Lung (tissue), 12 donors: ENCODE measurements around the gene VWF. TPM values are rescaled to one million over a fixed set of nuclear protein-coding genes. Genes with fewer than 3 reads are reported as not detected.

Experiments used
- ATAC-seq: fragments of 200-7000 bp; cut with Tn5 transposase; one replicate; pipeline ENCODE4 v1.9.1; 2020; ENCODE audit warnings: moderate number of reproducible peaks; ENCODE audit not compliant: insufficient read depth, low FRiP score
- DNase-seq, 3 donors: peaks; one replicate each; pipeline ENCODE4 v3.0.0-alpha.2; 2013 to 2017
- H3K27ac ChIP-seq, 2 donors: one replicate each; pipeline ENCODE4 v1.5.1; 2013; ENCODE audit warnings: mild to moderate bottlenecking in 2 of 2, moderate library complexity in 2 of 2, control low read depth in 1 of 2, inconsistent platforms in 1 of 2, low read depth in 1 of 2, low read length in 1 of 2
- H3K27me3 ChIP-seq, 3 donors: one replicate each; pipeline ENCODE4 v1.5.1; 2013; ENCODE audit warnings: low read length in 2 of 3; ENCODE audit not compliant: control insufficient read depth in 3 of 3, insufficient read depth in 3 of 3
- H3K36me3 ChIP-seq, 4 donors: one replicate each; pipeline ENCODE4 v1.5.1; 2013; ENCODE audit warnings: low read length in 4 of 4, mild to moderate bottlenecking in 1 of 4, moderate library complexity in 1 of 4; ENCODE audit not compliant: control insufficient read depth in 4 of 4, insufficient read depth in 4 of 4
- H3K4me1 ChIP-seq, 5 donors: one replicate each; pipeline ENCODE4 v1.5.1; 2013; ENCODE audit warnings: low read length in 5 of 5, mild to moderate bottlenecking in 2 of 5, moderate library complexity in 1 of 5; ENCODE audit not compliant: control insufficient read depth in 5 of 5, insufficient read depth in 5 of 5
- H3K4me3 ChIP-seq: one replicate; pipeline ENCODE4 v1.5.1; 2013; ENCODE audit warnings: mild to moderate bottlenecking, control low read depth, moderate library complexity
- H3K9ac ChIP-seq, 2 donors: one replicate each; pipeline ENCODE4 v1.5.1; 2013; ENCODE audit warnings: low read length in 2 of 2, control low read depth in 1 of 2; ENCODE audit not compliant: insufficient read depth in 1 of 2
- H3K9me3 ChIP-seq, 4 donors: one replicate each; pipeline ENCODE4 v1.5.1; 2013; ENCODE audit warnings: low read length in 3 of 4, mild to moderate bottlenecking in 1 of 4, moderate library complexity in 1 of 4; ENCODE audit not compliant: control insufficient read depth in 4 of 4, insufficient read depth in 3 of 4
- WGBS, 2 donors: extraction: QIAGEN DNeasy Blood & Tissue Kit; methylation state at CpG; one replicate each; pipeline ENCODE4 v1.1.7; 2013; 5-methylcytosine and 5-hydroxymethylcytosine counted together
- polyA plus RNA-seq, 2 donors: library from polyadenylated mRNA; stranded (reverse); fragments of 200-250 nt; gene quantifications; one replicate each; pipeline ENCODE4 v1.2.1, GENCODE V29; 2013
- total RNA-seq, 2 donors: library from RNA; depleted of rRNA in 1 of 2; stranded (reverse); fragments of >200 nt in 1 of 2; gene quantifications; one replicate each; pipeline ENCODE4 v1.2.1, GENCODE V29; 2014 to 2021
- TF ChIP-seq, protein P1 (sequence below): IDR thresholded peaks from 2 replicates; pipeline ENCODE4 v1.5.1; 2012; ENCODE audit warnings: mild to moderate bottlenecking; ENCODE audit errors: control extremely low read depth, extremely low read depth
- donor health status: control.
- donor health status: control.
- donor health status: Bipolar disorder and iron deficiency.
- donor health status: healthy.
- donor health status: DM: yes; HTN: yes; CAD: no.

The VWF gene
- total and polyA plus RNA-seq, 4 donors = 65.6 to 285 (median 249) TPM

DNA sequence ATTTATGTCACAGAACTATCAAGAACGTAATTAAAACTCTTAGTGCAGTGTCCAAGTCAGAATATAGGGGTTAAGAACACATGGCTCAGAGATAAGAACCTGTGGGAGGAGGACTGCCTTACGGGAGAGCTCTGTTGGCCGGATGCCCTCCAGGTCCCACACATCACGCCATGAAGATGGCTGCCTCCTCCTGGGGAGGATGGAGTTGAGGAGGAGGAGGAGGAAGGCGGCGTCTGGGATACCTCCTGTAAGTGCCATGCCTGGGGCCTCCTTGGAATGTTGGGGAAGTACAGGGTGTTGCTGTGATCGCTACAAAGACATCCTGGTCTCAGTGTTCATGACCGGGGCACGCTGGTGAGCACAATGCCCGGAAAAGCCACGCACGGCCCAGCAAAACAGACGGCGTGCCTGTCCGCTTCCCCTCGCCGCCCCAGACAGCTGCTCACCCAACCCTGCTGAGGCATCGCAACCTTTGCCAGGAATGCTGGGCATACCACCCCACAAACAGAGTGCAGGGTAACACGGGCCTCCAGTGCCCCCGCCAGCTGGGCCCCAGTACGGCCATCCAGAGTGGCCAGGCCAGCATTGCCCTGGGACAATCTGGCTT is 47.0 kb upstream of the VWF start:
- no peak overlapping the region for H3K9ac ChIP-seq
- DNase-seq = peak in 1 of 3 donors; percentile 62
- peaks cover 0 to 13% (median 0%) of the 10 kb centered on the region in 5 donors for H3K4me1 ChIP-seq
- TF ChIP-seq, protein P1, sequence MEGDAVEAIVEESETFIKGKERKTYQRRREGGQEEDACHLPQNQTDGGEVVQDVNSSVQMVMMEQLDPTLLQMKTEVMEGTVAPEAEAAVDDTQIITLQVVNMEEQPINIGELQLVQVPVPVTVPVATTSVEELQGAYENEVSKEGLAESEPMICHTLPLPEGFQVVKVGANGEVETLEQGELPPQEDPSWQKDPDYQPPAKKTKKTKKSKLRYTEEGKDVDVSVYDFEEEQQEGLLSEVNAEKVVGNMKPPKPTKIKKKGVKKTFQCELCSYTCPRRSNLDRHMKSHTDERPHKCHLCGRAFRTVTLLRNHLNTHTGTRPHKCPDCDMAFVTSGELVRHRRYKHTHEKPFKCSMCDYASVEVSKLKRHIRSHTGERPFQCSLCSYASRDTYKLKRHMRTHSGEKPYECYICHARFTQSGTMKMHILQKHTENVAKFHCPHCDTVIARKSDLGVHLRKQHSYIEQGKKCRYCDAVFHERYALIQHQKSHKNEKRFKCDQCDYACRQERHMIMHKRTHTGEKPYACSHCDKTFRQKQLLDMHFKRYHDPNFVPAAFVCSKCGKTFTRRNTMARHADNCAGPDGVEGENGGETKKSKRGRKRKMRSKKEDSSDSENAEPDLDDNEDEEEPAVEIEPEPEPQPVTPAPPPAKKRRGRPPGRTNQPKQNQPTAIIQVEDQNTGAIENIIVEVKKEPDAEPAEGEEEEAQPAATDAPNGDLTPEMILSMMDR = no peak
- no peaks in the 10 kb centered on the region for H3K36me3 ChIP-seq
- H3K9me3 ChIP-seq = no peaks in the 10 kb centered on the region
- no peak overlapping the region for H3K4me3 ChIP-seq
- 75 to 78% methylated on average over 21 of the region's 21 CpGs for WGBS, 2 donors
- ATAC-seq = no peak
- H3K27ac ChIP-seq = peak overlapping the region; percentile 43 to 70
- no peaks in the 10 kb centered on the region for H3K27me3 ChIP-seq

DNA sequence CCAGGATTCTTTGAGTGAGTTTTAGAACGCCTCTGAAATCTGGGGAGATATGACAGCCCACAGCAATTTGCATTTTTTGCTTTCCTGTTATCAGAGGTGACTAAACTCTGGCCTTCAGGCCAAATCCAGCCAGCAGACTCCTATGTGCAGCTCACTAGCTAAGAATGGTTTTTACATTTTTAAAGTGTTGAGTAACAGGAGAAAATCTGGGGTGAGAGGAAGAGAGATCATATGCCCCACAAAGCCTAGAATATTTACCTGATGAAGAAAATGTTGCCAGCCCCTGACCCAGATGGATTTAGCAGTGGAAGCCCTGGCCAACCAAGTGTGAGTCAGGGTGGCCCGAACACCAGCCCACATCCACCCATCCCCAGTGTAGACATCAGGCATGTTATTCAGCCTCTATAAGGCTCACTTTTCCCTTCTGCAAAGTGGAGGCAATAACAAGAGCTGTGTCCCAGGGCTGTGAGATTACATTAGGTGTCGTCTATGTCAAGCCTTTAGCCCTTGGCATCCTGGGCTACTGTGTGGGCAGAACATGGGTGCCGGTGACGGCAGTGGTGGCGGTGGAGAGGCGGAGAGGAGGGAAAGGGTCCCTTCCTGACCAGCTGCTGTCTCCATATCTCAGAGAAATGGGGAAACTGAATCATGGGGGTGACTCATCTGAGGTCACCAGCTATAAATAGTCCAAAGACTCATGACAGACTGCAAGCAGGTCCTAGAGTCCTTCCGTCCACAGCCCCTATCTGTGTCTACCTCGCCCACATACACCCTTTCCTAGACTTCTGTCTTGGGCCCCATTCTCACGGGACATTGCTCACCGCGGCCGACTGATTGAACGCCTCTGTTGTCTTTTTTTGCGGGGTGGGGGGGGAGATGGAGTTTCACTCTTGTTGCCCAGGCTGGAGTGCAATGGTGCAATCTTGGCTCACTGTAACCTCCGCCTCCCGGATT is 43.1 kb upstream of the VWF start:
- Histone ChIP-seq H3K4me3 (no peak overlapping the region), H3K36me3 (no peaks in the 10 kb centered on the region), H3K27me3 (no peaks in the 10 kb centered on the region), H3K9me3 (no peaks in the 10 kb centered on the region), H3K4me1 (peaks cover 0 to 9% (median 0%) of the 10 kb centered on the region in 5 donors), H3K9ac (no peak overlapping the region), H3K27ac (peak overlapping the region; percentile 76 to 80)
- ATAC-seq = peak; percentile 79
- peak in 1 of 3 donors; percentile 26 for DNase-seq
- TF ChIP-seq, protein P1 = no peak
- WGBS, 2 donors = 36 to 52% methylated on average over 17 of the region's 17 CpGs

DNA sequence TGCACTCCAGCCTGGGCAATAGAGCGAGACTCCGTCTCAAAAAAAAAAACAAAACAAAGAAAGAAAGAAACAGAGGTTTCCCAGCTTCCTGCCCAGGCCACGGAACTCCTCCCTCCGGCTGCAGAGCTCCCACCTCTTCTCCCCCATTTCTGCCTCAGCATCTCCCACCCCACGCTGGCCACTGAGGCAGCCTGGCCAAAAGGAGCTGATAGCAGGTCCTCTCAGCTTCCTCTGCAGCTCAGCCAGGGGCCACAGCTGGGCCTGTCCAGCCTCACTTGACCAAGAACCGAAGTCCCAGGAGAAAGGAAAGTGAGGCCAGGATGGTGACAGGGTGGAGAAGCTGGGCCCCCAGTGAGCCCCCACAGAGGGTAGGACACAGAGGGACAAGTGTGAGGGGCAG is 42.3 kb upstream of the VWF start:
- ATAC-seq (no peak), DNase-seq (no peak)
- Histone ChIP-seq H3K27me3 (no peaks in the 10 kb centered on the region), H3K4me3 (no peak overlapping the region), H3K36me3 (no peaks in the 10 kb centered on the region), H3K4me1 (peaks cover 0 to 9% (median 0%) of the 10 kb centered on the region in 5 donors), H3K9ac (no peak overlapping the region), H3K9me3 (no peaks in the 10 kb centered on the region), H3K27ac (peak overlapping the region; percentile 76 to 80)
- TF ChIP-seq, protein P1 = no peak
- 66 to 86% methylated on average over 6 of the region's 6 CpGs for WGBS, 2 donors
